Smooth muscle cell (in vitro differentiated cells): ENCODE data around the gene SLC10A2. TPM values are rescaled to one million over a fixed set of nuclear protein-coding genes. Genes with fewer than 3 reads are reported as not detected.

Experiments used
- DNase-seq: peaks from one replicate; lab custom pipeline; 2025; ENCODE audit not compliant: unreplicated experiment; lab: John Stamatoyannopoulos, UW
- H2AFZ ChIP-seq: fragments of 200-600 bp; sonication (generic); 2 replicates; pipeline ENCODE4 v1.6.0; 2016; ENCODE audit warnings: antibody characterized with exemption, low read depth, mild to moderate bottlenecking
- H3F3A ChIP-seq: fragments of 200-600 bp; sonication (generic); 2 replicates; pipeline ENCODE4 v1.6.0; 2017; ENCODE audit warnings: antibody characterized with exemption, low read depth
- H3K27ac ChIP-seq: fragments of 200-600 bp; sonication (generic); 2 replicates; pipeline ENCODE4 v1.5.1; 2016; ENCODE audit warnings: low read depth, mild to moderate bottlenecking
- H3K27me3 ChIP-seq: fragments of 200-600 bp; sonication (generic); 2 replicates; pipeline ENCODE4 v1.6.1; 2016; ENCODE audit warnings: low read depth, mild to moderate bottlenecking
- H3K36me3 ChIP-seq: fragments of 200-600 bp; sonication (generic); 2 replicates; pipeline ENCODE4 v1.5.1; 2016; ENCODE audit warnings: low read depth
- H3K4me1 ChIP-seq: fragments of 200-600 bp; sonication (generic); 2 replicates; pipeline ENCODE4 v1.5.1; 2016; ENCODE audit warnings: low read depth
- H3K4me2 ChIP-seq: fragments of 200-600 bp; sonication (generic); 2 replicates; pipeline ENCODE4 v1.6.0; 2016; ENCODE audit warnings: mild to moderate bottlenecking
- H3K4me3 ChIP-seq: fragments of 200-600 bp; sonication (generic); 2 replicates; pipeline ENCODE4 v1.5.1; 2016; ENCODE audit warnings: mild to moderate bottlenecking
- H3K79me2 ChIP-seq: fragments of 200-600 bp; sonication (generic); 2 replicates; pipeline ENCODE4 v1.6.0; 2016; ENCODE audit warnings: low read depth, mild to moderate bottlenecking
- H3K9ac ChIP-seq: fragments of 200-600 bp; sonication (generic); 2 replicates; pipeline ENCODE4 v1.6.0; 2016; ENCODE audit warnings: low read depth
- H3K9me3 ChIP-seq: fragments of 200-600 bp; sonication (generic); replicated peaks from 2 replicates; pipeline ENCODE4 v1.5.1; 2016; ENCODE audit warnings: low read depth
- H4K20me1 ChIP-seq: fragments of 200-600 bp; sonication (generic); 2 replicates; pipeline ENCODE4 v1.6.0; 2016; ENCODE audit warnings: low read depth
- WGBS: methylation state at CpG from one replicate; pipeline ENCODE4 v1.1.7; 2016; ENCODE audit warnings: low lambda C conversion rate; 5-methylcytosine and 5-hydroxymethylcytosine counted together
- polyA plus RNA-seq: library from polyadenylated mRNA; unstranded; fragments of >200 nt; fragmentation: Nextera tagmentation; extraction: Ambion mirVana; gene quantifications from 2 replicates; pipeline ENCODE4 v1.2.1, GENCODE V29; 2016
- total RNA-seq: library from RNA; depleted of rRNA; stranded (reverse); fragments of >200 nt; gene quantifications from 2 replicates; pipeline ENCODE4 v1.2.3, GENCODE V29; 2014
- TF ChIP-seq, protein P1 (sequence below): fragments of 200-600 bp; sonication (generic); IDR thresholded peaks from 2 replicates; pipeline ENCODE4 v1.5.1; 2017; ENCODE audit warnings: borderline replicate concordance, mild to moderate bottlenecking, antibody characterized with exemption; ENCODE audit not compliant: insufficient read depth, poor library complexity, severe bottlenecking

The SLC10A2 gene
- total and polyA plus RNA-seq, 2 experiments from 2014 or later, result not detected

DNA sequence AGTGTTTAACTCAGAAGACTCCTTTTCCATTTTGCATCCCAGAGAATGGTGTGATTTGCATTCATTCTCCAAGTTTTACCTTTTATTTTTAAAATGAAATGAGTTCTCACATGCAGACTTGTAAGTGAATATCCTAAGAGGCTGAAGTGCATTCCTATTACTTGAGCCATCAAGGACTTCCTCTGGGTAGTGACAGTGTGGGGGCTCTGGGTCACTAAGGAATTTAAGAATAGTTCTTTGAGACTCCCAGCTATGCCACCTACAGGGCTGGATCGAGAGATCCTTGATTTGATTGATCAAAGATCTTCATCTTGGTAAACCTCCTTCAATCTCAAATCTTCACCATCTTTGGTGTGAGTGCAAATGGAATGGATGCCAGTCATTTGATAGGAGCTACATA, 36.3 kb upstream of the SLC10A2 start:
- Histone ChIP-seq H3K9ac (no peak overlapping the region), H3K79me2 (no peaks in the 10 kb centered on the region), H3K36me3 (no peaks in the 10 kb centered on the region), H3K9me3 (no peaks in the 10 kb centered on the region), H3F3A (no peaks in the 10 kb centered on the region), H3K27me3 (no peaks in the 10 kb centered on the region), H3K4me2 (no peak overlapping the region), H4K20me1 (no peaks in the 10 kb centered on the region), H3K4me3 (no peak overlapping the region), H2AFZ (no peak overlapping the region), H3K4me1 (no peaks in the 10 kb centered on the region), H3K27ac (no peak overlapping the region)
- 59% methylated on average over 1 of the region's 1 CpG for WGBS
- TF ChIP-seq, protein P1, sequence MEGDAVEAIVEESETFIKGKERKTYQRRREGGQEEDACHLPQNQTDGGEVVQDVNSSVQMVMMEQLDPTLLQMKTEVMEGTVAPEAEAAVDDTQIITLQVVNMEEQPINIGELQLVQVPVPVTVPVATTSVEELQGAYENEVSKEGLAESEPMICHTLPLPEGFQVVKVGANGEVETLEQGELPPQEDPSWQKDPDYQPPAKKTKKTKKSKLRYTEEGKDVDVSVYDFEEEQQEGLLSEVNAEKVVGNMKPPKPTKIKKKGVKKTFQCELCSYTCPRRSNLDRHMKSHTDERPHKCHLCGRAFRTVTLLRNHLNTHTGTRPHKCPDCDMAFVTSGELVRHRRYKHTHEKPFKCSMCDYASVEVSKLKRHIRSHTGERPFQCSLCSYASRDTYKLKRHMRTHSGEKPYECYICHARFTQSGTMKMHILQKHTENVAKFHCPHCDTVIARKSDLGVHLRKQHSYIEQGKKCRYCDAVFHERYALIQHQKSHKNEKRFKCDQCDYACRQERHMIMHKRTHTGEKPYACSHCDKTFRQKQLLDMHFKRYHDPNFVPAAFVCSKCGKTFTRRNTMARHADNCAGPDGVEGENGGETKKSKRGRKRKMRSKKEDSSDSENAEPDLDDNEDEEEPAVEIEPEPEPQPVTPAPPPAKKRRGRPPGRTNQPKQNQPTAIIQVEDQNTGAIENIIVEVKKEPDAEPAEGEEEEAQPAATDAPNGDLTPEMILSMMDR, result no peak
- DNase-seq, result no peak

DNA sequence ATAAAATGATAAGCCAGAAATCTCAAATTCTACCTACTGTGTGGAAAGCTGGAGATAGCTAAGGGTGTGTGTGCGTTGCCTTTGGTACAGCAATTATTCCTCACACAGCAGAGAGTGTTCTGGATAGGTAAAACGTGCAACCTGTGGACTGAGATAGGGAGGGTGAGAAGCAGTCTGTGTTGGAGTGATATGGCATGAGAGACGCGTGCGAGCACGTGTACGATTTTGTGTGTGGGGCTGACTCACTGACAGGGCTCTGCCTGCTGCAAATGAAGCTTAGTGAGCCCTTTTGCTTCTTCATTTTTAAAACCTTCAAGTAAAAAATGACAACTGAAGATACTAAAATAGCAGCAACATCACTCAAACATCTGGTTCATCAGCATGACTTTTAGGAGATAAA, 35.7 kb upstream of the SLC10A2 start:
- Histone ChIP-seq H3K9ac (no peak overlapping the region), H3K79me2 (no peaks in the 10 kb centered on the region), H3K4me1 (no peaks in the 10 kb centered on the region), H2AFZ (no peak overlapping the region), H3K27me3 (no peaks in the 10 kb centered on the region), H3K9me3 (no peaks in the 10 kb centered on the region), H3K4me2 (no peak overlapping the region), H3K4me3 (no peak overlapping the region), H4K20me1 (no peaks in the 10 kb centered on the region), H3K36me3 (no peaks in the 10 kb centered on the region), H3K27ac (no peak overlapping the region), H3F3A (no peaks in the 10 kb centered on the region)
- TF ChIP-seq, protein P1, result no peak
- 65% methylated on average over 7 of the region's 7 CpGs for WGBS
- no peak for DNase-seq

DNA sequence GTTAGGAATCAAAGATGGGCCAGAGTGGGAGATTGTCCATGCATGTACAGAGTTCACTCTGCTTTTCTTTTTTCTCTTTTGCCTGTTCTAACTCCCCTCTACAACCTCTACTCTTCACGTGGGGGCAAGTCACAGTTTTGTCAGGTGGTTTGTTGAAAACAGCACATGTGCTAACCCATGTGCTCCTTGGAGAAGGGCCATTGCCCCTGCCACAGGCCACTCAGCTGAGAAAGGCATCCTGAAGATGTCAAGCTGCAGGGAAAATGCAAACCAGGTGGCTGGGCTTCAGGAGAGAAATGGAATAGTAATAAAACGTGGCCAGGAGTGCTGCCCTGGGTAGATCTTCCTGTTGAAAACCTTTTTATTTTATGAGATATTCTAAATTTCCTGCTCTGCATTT, 35.3 kb upstream of the SLC10A2 start:
- Histone ChIP-seq H3K79me2 (no peaks in the 10 kb centered on the region), H3K4me2 (no peak overlapping the region), H4K20me1 (no peaks in the 10 kb centered on the region), H3K27me3 (no peaks in the 10 kb centered on the region), H2AFZ (no peak overlapping the region), H3K9me3 (no peaks in the 10 kb centered on the region), H3K9ac (no peak overlapping the region), H3F3A (no peaks in the 10 kb centered on the region), H3K4me3 (no peak overlapping the region), H3K36me3 (no peaks in the 10 kb centered on the region), H3K27ac (no peak overlapping the region), H3K4me1 (no peaks in the 10 kb centered on the region)
- TF ChIP-seq, protein P1, result no peak
- no peak for DNase-seq
- WGBS, result 50% methylated on average over 2 of the region's 2 CpGs

DNA sequence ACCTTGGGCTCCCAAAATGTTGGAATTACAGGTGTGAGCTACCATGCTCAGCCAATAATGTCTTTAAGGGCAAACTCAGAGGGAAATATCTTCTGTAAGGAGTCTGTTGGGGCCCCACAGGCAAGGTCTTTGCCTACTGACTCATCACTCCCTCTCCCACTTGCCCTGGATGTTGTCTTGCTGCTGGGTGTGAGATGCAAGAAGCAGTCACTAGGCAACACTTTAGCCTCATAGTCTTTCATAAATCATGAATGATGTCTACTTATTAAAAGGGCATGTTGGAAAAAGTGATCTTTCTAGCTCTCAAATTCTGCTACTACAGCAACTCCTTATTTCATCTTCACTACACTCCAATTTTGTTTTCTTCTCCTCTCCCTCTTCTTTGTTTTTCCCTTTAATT, 34.6 kb upstream of the SLC10A2 start:
- no peak overlapping the region for H3K27ac ChIP-seq
- H4K20me1 ChIP-seq, result no peaks in the 10 kb centered on the region
- no peaks in the 10 kb centered on the region for H3K4me1 ChIP-seq
- DNase-seq, result no peak
- no peak overlapping the region for H3K4me2 ChIP-seq
- no peak overlapping the region for H2AFZ ChIP-seq
- H3K9ac ChIP-seq, result no peak overlapping the region
- H3K27me3 ChIP-seq, result no peaks in the 10 kb centered on the region
- no peak overlapping the region for H3K4me3 ChIP-seq
- H3K36me3 ChIP-seq, result no peaks in the 10 kb centered on the region
- TF ChIP-seq, protein P1, result no peak
- H3F3A ChIP-seq, result no peaks in the 10 kb centered on the region
- no peaks in the 10 kb centered on the region for H3K79me2 ChIP-seq
- no peaks in the 10 kb centered on the region for H3K9me3 ChIP-seq
